NCI-H345 (cell line): ENCODE results near the gene LYRM1.
"Not testable (repeated sequence)": the region's sequence is repeated elsewhere in the genome, so short reads cannot be mapped to it uniquely, and the experiment has no call there.

Experiments
- DNase-seq: peaks from one replicate; lab custom pipeline; 2025; lab: John Stamatoyannopoulos, UW

LYRM1 gene

DNA sequence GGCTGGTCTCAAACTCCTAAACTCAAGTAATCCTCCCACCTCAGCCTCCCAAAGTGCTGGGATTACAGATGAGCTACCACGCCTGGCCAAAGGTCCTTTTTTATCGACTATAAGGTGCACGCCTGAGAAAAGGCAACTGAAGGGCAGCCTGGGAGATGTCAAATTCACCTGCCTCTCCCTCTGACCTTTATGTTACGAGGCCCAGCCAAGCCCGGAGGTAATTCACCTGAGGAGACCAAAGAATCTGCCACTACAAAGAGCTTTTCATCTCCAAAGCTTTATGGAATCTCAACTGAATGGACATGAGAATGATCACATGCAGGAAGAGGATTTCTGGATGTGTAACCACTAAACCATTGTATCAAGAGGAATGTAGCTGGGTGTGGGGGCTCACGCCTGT lies 37.2 kb downstream of the LYRM1 start:
- no peak for DNase-seq

- DNase-seq: no peak
Observed at GRCh38 chr16:20938426-20938825, 37.9 kb downstream of the LYRM1 start.

- DNase-seq: no peak
Observed at GRCh38 chr16:20939611-20940010, 39.0 kb downstream of the LYRM1 start.

- DNase-seq: no peak
Observed at GRCh38 chr16:20940871-20941635, 40.5 kb downstream of the LYRM1 start.

DNA sequence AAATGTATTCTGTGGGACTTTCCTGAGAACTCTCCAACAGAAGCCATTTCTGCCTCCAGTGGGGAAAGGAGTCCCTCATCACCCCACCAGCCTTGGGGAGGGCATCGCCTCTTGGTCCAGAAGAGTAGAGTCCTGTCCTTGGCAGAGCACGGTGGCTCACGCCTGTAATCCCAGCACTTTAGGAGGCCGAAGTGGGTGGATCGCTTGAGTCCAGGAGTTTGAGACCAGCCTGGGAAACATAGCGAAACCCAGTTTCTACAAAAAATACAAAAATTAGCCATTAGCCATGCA lies 41.0 kb downstream of the LYRM1 start:
- no peak for DNase-seq

- no peak for DNase-seq
Observed at GRCh38 chr16:20942256-20942655, 41.7 kb downstream of the LYRM1 start.

DNA sequence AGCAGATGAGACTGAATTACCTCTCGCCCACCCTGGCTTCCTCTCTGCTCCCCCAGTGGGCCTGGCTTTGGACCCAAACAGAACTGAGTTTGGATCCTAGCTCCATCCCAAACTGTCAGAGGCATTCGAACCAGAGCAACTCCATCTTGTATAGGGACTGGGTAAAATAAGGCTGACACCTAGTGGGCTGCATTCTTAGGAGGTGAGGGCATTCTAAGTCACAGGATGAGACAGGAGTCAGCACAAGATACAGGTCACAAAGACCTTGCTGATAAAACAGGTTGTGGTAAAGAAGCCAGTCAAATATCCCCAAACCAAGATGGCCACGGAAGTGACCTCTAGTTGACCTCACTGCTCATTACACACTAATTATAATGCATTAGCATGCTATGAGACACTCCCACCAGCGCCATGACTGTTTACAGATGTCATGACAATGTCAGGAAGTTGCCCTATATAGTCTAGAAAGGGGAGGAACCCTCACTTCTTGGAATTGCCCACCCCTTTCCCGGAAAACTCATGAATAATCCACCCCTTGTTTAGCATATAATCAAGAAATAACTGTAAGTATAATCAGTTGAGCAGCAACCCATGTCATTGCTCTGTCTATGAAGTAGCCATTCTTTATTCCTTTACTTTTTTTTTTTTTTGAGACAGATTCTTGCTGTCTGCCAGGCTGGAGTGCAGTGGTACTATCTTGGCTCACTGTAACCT lies 44.4 kb downstream of the LYRM1 start:
- DNase-seq: no peak

DNA sequence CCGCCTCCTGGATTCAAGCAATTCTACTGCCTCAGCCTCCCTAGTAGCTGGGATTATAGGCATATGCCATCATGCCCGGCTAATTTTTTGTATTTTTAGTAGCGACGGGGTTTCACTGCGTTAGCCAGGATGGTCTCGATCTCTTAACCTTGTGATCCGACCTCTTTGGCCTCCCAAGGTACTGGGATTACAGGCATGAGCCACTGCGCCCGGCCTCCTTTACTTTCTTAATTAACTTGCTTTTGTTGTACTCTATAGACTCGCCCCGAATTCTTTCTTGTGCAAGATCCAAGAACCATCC lies 45.0 kb downstream of the LYRM1 start:
- DNase-seq: not testable (repeated sequence)

DNA sequence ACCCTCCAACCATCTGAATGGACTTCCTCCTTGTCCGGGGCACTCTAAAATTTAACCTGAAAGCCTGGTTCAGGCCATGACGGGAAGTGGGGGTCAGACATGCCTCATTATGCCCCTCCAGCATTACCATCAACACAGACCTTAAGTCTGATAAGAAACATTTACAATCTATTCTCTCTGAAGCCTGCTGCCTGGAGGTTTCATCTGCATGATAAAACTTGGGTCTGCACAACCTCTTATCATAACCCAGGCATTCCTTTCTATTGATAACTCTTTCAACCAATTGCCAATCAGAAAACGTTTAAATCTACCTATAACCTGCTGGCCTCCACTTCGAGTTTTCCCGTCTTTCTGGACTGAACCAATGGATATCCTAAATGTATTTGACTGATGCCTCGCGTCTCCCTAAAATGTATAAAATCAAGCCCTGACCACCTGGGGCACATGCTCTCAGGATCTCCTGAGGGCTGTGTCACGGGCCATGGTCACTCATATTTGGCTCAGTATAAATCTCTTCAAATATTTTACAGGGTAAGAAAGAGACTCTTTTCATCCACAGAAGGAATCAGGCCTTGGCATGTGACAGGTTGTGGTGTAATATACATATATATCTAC lies 45.6 kb downstream of the LYRM1 start:
- no peak for DNase-seq

DNA sequence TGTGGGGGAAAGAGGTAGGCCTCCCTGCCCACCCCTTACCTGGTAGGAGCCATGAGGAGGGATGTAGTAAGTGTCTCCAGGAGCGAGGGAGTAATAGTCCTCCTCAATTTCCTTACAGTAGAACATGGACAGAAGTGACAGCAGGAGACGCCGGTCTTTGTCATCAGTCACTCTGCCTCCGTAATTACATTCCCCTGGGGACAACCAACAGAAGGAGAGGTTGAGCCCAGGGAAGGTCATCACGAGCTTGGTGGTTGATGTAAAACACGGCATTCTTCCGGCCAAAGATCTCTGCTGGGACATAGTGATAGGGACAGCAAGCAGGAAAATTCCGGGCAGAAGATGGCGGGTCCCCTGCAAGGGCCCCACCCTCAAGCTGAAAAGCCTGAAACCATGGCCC lies 47.9 kb downstream of the LYRM1 start:
- no peak for DNase-seq

GRCh38 chr16:20949660-20950059 lies 49.1 kb downstream of the LYRM1 start:
- no peak for DNase-seq

- DNase-seq: no peak
Observed at GRCh38 chr16:20950294-20950693, 49.7 kb downstream of the LYRM1 start.

GRCh38 chr16:20952139-20952920 lies 51.8 kb downstream of the LYRM1 start:
- peak; percentile 8 for DNase-seq

- DNase-seq: no peak
Observed at GRCh38 chr16:20954574-20954973, 54.0 kb downstream of the LYRM1 start.

- DNase-seq: no peak
Observed at GRCh38 chr16:20956319-20956718, 55.7 kb downstream of the LYRM1 start.

DNA sequence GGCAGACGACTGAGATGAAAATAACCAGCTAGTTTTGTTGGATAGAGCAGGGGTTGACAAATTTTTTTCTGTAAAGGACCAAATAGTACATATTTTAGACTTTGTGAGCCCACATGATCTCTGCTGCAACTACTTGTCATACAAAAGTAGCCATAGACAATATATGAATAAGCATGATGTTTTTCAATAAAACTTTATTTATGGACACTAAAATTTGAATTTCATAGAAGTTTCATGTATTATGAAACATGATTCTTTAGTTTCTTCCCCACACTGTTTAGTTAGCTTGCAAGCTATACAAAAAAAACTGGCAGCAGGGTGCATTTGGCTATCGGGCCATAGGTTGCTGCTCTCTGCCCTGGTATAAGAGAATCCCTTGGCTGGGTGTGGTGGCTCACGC lies 56.6 kb downstream of the LYRM1 start:
- DNase-seq: no peak

GRCh38 chr16:20960899-20961298 lies 60.3 kb downstream of the LYRM1 start:
- no peak for DNase-seq

DNA sequence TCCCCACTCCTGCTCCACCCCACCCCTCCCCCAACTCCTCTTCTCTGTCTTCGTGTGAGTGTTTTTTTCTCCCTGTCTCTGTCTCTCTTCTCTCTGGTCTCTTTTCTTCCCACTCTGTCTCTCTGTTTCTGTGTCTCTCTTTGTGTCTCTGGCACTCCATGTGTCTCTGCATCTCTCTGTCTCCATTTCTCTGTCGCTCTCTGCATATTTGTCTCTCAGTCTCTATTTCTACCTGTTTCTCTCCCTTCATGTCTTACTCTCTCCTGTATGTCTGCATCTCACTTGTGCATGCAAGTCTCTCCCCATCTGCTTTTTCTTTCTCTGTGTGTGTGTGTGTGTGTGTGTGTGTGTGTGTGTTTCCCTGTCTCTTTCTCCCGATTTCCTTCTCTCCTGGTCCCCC lies 68.2 kb downstream of the LYRM1 start:
- no peak for DNase-seq

GRCh38 chr16:20969386-20969785 lies 68.8 kb downstream of the LYRM1 start:
- DNase-seq: no peak

DNA sequence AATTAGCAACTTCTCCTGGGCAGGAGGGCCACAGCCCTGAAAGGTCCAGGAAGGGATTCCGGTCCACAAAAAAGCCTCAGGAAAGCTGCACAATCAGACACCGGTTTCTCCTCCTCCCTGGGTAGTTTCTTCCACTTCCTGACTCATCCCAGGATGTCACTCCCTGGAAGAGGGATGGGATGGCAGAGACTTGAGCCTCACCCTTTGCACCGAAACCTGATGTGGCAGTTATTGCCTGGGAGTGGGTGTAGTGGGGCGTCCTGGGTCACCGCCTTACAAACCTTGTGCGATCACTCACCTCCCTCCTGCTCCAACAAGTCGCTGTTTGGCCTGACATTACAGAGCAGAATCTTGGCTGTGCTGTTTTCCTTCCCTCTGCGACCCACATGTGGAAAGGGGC lies 70.8 kb downstream of the LYRM1 start:
- DNase-seq: no peak

GRCh38 chr16:20973201-20973600 lies 72.6 kb downstream of the LYRM1 start:
- DNase-seq: not testable (repeated sequence)
